GM10266 (cell line): ENCODE measurements around the gene MTMR10.

Source experiments
- DNase-seq: peaks from one replicate; pipeline ENCODE4 v3.0.0; 2012; ENCODE audit errors: extremely low spot score
- CTCF ChIP-seq: IDR thresholded peaks from 2 replicates; pipeline ENCODE4 v1.5.1; 2012; ENCODE audit warnings: mild to moderate bottlenecking, low read depth; ENCODE audit not compliant: control insufficient read depth, insufficient read depth; ENCODE audit errors: missing control alignments

MTMR10 gene

GRCh38 chr15:30962659-30963058, 28.8 kb downstream of the MTMR10 start:
- no peak for TF ChIP-seq CTCF
- no peak for DNase-seq

DNA sequence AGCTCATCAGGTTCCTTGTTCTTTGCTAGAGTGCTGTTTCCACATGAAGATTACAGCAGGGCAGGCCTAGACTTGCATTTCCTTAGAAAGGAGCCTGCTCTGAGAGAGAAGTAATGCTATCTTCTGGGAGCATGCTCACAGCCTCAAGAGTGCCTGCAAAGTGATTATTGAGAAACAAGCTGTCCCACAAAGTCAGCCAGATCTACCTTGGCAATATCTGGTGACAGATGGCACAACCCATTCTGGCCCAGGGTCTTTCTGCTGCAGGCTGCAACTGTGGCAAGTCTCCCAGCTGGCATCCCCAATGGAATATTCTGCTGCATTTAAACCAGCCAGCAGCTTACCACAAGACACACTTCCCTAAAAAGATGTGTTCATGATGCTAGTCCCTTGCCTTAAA, 29.3 kb downstream of the MTMR10 start:
- no peak for TF ChIP-seq CTCF
- DNase-seq = no peak

GRCh38 chr15:30958219-30958618, 33.2 kb downstream of the MTMR10 start:
- DNase-seq = no peak
- no peak for TF ChIP-seq CTCF

DNA sequence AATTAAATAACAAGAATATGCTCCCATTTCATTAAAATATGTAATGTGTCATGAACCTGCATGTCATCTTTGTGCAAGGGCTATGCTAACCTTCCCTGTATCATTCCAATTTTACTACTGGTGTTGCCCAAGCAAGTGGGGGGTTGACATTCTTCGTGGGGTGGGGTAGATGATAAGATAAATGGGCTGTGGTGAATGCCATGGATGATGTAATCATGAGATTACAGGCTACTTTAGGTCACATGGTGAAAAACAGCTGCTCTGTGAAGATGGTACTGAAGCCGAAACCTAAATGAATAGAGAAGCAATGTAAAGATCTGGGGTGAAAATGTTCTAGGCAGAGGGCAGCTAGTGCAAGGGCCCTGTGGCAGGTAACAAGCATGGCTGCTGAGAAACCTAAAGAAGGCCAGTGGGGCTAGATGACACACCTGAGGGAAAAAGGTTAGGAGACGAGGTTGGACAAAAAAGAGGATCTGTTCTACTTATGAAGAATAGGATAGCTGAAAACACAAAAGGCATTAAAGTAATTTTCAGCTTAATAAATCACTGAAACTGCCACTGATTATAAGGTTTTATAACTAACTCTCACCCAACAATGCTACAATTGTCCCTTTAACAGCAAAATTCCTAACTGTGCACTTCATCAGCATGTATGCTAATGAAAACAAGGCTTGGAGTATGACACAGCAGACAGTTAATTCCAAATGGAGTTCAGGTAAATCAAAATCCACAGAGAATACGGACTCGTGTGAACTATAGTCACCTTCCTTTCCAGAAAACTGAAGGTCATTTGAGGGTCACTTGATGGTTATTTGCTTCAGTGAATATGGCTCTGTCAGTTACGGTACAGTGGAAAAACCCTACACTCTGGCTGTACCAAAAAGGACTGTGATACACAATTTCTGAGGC, 35.0 kb downstream of the MTMR10 start:
- TF ChIP-seq CTCF = no peak
- no peak for DNase-seq

DNA sequence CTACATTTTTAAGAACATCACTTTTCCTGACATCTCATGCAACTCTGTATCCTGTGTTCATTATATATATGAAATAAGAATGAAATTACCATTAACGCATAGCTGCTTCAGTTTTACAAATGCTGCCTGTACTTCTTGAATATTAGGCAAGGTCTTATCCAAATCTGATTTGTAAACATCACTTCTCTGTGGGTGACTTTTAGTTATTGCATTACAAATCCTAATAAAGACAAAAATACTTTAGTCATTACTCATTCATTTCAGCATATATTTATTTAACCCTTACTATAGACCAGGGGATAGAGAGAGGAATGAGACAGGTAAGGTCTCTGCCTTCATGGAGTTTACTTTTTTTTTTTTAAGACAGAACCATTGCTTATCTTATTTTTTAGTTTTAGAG, 36.8 kb downstream of the MTMR10 start:
- no peak for TF ChIP-seq CTCF
- DNase-seq = no peak

- DNase-seq = no peak
- TF ChIP-seq CTCF = no peak
Observed at GRCh38 chr15:30953731-30954378, 37.6 kb downstream of the MTMR10 start.

DNA sequence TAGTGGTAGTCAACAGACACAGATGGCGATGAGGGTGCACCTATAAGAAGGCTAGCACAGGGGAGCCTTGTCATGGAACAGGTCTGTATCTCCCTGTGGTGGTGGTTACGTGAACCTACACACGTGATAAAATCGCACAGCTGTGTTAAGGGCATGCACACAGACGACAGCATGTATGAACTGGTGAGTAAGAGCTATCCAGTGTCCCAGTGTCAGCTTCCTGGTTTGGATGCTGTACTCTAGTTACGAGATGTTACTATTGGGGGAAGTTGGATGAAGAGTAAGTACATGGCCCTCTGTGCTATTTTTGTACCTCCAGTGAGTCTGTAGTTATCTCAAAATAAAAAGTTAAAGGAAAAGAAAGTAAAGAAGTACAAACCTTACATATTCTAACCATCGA, 38.2 kb downstream of the MTMR10 start:
- no peak for TF ChIP-seq CTCF
- DNase-seq = no peak
